Measurements from ENCODE around the gene CHGA. TPM values are rescaled to one million over a fixed set of nuclear protein-coding genes. Genes with fewer than 3 reads are reported as not detected.

CHGA gene
- total RNA-seq, 1 donor from 2014 or later, result not detected

DNA sequence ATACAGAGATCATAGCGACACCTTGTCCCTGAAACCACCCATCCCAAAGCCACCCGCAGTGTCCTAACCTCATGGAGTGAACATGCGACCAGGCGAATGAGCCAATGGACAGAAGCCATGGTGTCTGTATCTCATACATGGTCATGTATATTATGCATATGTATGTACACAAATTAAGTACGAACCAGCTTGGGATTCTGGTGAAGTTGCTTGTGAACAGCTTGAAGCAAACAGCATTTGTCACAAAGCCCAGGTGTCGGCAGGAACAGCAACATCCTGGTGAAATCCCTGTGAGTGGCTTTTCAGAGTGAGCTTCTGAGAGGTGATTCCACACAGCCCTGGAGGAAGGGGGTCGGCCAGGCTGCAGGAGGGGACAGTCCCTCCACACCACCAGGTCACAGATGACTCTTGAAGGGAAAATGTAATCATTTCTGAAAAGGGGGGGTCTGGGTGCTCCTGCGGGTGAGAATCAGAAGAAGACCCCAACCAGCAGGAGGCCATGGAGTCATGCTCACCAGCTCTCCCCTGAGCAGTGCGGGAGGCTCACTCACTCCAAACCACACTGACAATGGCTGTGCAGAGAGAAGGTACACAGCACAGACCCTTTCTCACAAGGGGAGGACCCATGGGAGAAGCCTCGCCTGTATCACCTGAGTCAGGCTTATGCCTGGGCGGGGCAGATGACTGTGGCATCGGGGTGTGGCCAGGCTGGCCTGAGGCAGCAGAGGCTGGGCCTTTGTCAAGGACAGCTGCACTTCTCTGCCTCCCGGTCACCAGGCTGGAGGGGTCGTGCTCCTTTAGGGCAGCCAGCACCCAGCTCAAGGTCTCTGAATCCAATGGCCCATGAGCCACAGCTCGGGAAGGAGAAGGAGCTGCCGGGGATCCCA lies 14.3 kb downstream of the CHGA start:
- no peak overlapping the region for H3K4me3 Mint-ChIP-seq (ENCODE audit: low read depth)
- no peak for DNase-seq (ENCODE audit: low spot score)
- H3K27ac Mint-ChIP-seq, result no peak overlapping the region
- H3K9me3 Mint-ChIP-seq, result no peaks in the 10 kb centered on the region
- no peaks in the 10 kb centered on the region for H3K36me3 Mint-ChIP-seq (ENCODE audit: low read depth)
- no peaks in the 10 kb centered on the region for H3K4me1 Mint-ChIP-seq (ENCODE audit: low read depth)
- H3K27me3 Mint-ChIP-seq (ENCODE audit: low read depth), result no peaks in the 10 kb centered on the region
- intact Hi-C loops (cut with micrococcal nuclease), result no loop called here

DNA sequence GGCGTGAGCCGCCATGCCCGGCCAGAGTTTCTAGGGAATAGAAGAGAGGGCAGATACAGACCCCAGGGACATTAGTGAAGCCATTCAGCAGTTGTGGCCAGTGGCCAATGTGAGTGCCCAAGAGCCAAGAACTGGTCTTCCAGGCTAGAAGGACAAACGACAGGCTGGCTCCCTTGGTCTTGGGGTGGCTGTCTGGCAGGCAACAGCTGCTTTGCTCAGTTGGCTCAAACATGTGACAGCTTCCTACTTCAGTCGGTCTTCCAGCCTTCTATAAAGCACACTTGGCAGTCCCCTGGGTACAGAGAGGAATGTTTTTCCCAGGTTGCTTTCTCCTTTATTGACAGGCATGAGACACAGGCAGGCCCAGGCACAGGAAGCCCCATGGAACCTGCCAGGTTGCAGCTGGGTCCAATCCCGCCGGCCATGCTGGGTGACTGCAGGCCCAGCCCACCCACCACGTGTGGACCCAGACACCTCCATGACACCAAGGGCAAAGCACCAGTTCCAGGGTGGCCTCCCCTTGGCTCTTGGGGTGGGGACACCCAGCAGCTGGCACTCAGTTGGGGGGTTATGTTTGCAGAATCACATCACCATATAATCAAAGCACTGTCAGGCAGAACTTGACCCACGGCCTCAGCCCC lies 15.4 kb downstream of the CHGA start:
- H3K27ac Mint-ChIP-seq, result no peak overlapping the region

DNA sequence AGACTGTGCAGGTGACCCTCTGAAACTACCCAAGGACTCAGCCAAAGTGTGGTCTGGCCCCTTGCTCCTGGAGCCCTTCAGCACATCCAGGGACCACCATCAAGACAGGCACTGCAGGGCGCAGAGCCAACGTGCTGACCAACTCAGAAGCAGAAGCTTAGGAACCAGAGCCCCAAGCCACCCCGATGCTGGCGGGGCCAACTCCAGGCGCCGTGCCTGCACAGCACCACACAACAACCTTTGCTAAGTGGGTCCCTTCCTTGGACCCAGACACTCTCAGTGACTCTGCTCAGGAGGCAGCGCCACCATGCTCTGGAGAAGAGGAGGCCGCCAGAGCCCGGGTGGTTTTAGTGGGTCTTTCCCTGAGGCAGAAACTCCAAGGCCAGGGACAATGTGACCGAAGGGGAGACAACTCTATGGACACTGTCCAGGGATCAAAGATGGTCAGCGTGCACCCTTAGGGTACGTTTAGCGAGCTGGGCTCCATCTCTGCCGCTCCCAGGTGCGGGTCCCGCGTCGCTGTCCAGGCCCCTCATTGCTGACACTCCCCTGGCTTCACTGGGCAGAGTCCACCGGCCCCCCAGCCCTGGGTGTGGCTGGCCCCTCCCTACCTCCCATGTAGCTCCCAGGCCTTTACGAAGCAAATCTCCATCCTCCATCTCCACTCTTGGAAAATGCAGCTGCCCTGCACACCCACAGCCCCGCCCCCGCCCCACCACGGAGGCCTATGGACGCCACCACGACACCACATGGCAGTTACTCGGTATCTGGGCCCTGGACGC lies 16.1 kb downstream of the CHGA start:
- no peaks in the 10 kb centered on the region for H3K9me3 Mint-ChIP-seq
- no peak overlapping the region for H3K27ac Mint-ChIP-seq

More for the DNA sequence above, 15.4 kb downstream of the CHGA start:
- intact Hi-C loops (cut with micrococcal nuclease), result no loop called here
- DNase-seq (ENCODE audit: low spot score), result no peak
- no peaks in the 10 kb centered on the region for H3K4me1 Mint-ChIP-seq (ENCODE audit: low read depth)
- no peaks in the 10 kb centered on the region for H3K36me3 Mint-ChIP-seq (ENCODE audit: low read depth)
- no peak overlapping the region for H3K4me3 Mint-ChIP-seq (ENCODE audit: low read depth)
- no peaks in the 10 kb centered on the region for H3K27me3 Mint-ChIP-seq (ENCODE audit: low read depth)
- H3K9me3 Mint-ChIP-seq, result no peaks in the 10 kb centered on the region

DNA sequence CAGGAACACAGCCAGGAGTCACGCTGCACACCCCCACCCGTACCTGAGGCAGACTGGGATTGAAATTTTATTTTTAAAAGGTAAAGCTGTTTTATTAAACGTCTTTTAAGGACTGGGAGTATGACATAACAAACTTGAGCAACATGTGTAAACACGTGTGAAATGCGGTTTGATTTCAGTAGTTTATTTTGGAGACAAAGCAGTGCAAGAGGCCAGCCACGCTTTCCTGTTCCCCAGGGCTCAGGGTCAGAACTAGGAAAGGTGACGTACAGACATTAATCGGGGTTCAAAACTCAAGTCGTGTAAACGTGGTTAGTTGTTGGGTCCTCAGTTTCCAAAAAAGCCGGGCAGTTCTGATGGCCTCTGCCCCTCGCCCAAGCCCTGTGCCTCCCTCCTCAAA lies 16.7 kb downstream of the CHGA start:
- no peak for DNase-seq (ENCODE audit: low spot score)
- Mint-ChIP-seq H3K27ac (no peak overlapping the region), H3K4me3 (ENCODE audit: low read depth) (no peak overlapping the region), H3K36me3 (ENCODE audit: low read depth) (no peaks in the 10 kb centered on the region), H3K27me3 (ENCODE audit: low read depth) (no peaks in the 10 kb centered on the region), H3K4me1 (ENCODE audit: low read depth) (no peaks in the 10 kb centered on the region), H3K9me3 (no peaks in the 10 kb centered on the region)
- intact Hi-C loops (cut with micrococcal nuclease), result no loop called here

More for the DNA sequence above, 16.1 kb downstream of the CHGA start:
- intact Hi-C loops (cut with micrococcal nuclease), result no loop called here
- H3K27me3 Mint-ChIP-seq (ENCODE audit: low read depth), result no peaks in the 10 kb centered on the region
- no peak for DNase-seq (ENCODE audit: low spot score)
- H3K4me1 Mint-ChIP-seq (ENCODE audit: low read depth), result no peaks in the 10 kb centered on the region
- H3K36me3 Mint-ChIP-seq (ENCODE audit: low read depth), result no peaks in the 10 kb centered on the region
- H3K4me3 Mint-ChIP-seq (ENCODE audit: low read depth), result no peak overlapping the region

DNA sequence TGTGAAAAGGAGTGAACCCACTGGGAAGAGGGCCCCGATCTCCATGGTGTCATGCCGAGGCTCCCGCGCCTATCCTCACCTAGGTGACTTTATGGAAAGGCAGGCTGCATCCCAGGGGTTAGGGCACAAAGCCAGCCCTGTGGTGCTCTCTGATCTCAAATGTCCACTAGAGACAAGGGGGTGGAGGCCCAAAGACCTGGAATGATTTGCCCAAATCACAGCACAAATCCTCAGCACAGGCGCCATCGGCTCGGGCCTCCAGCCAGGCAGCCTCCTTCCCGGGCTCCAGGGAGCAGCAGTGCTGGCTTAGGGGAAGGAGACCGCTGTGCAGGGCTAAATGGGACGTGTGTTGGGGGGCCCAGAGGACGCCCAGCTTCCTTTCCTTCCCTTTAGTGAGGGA lies 17.6 kb downstream of the CHGA start:
- H3K4me1 Mint-ChIP-seq (ENCODE audit: low read depth), result no peaks in the 10 kb centered on the region
- no peak overlapping the region for H3K4me3 Mint-ChIP-seq (ENCODE audit: low read depth)
- intact Hi-C loops (cut with micrococcal nuclease), result no loop called here
- H3K27ac Mint-ChIP-seq, result no peak overlapping the region
- no peaks in the 10 kb centered on the region for H3K36me3 Mint-ChIP-seq (ENCODE audit: low read depth)
- H3K9me3 Mint-ChIP-seq, result no peaks in the 10 kb centered on the region
- DNase-seq (ENCODE audit: low spot score), result no peak
- no peaks in the 10 kb centered on the region for H3K27me3 Mint-ChIP-seq (ENCODE audit: low read depth)

DNA sequence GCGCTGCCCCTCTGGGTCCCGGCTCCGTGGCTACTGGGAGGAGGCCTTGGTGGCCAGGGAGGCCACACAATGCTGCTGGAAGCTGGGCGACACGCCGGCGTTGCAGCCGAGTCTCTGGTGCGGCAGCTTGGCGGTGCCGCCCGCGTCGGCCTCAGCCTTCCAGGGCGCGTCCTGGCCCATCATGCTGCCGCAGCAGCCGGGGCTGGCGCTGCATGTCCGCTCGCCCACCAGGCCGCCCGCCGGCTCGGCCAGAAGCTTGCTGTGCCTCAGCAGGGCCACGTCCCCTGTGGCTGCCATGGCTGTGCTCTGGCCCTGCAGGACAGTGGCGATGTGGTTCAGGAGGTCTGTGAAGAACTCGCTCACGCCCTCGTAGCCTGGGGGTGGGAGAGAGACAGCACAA lies 18.6 kb downstream of the CHGA start:
- no peaks in the 10 kb centered on the region for H3K36me3 Mint-ChIP-seq (ENCODE audit: low read depth)
- no peaks in the 10 kb centered on the region for H3K9me3 Mint-ChIP-seq
- no peak for DNase-seq (ENCODE audit: low spot score)
- intact Hi-C loops (cut with micrococcal nuclease), result no loop called here
- H3K4me1 Mint-ChIP-seq (ENCODE audit: low read depth), result no peaks in the 10 kb centered on the region
- no peaks in the 10 kb centered on the region for H3K27me3 Mint-ChIP-seq (ENCODE audit: low read depth)
- no peak overlapping the region for H3K27ac Mint-ChIP-seq
- H3K4me3 Mint-ChIP-seq (ENCODE audit: low read depth), result no peak overlapping the region

DNA sequence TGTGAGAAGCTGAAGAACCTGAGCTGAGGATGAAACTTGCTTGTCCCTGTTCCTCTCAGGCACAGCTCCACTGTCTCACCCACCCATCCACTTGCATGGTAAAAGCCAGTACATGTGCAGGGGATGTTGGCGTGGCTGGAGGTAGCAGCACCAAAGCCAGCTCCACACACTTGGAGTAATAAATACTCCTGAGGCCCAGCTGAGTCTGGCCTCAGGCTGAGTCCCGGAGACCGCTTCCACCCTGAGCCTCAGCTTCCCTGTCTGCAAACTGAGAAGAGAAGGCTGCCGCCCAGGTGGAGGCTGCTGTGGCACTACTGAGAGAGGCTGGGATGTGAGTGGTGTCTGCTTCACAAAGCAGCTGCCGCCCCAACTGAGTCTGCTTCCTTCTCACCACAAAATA lies 19.2 kb downstream of the CHGA start:
- no peaks in the 10 kb centered on the region for H3K36me3 Mint-ChIP-seq (ENCODE audit: low read depth)
- no peak overlapping the region for H3K4me3 Mint-ChIP-seq (ENCODE audit: low read depth)
- no peak overlapping the region for H3K27ac Mint-ChIP-seq
- DNase-seq (ENCODE audit: low spot score), result no peak
- H3K9me3 Mint-ChIP-seq, result no peaks in the 10 kb centered on the region
- intact Hi-C loops (cut with micrococcal nuclease), result no loop called here
- H3K4me1 Mint-ChIP-seq (ENCODE audit: low read depth), result no peaks in the 10 kb centered on the region
- H3K27me3 Mint-ChIP-seq (ENCODE audit: low read depth), result no peaks in the 10 kb centered on the region

DNA sequence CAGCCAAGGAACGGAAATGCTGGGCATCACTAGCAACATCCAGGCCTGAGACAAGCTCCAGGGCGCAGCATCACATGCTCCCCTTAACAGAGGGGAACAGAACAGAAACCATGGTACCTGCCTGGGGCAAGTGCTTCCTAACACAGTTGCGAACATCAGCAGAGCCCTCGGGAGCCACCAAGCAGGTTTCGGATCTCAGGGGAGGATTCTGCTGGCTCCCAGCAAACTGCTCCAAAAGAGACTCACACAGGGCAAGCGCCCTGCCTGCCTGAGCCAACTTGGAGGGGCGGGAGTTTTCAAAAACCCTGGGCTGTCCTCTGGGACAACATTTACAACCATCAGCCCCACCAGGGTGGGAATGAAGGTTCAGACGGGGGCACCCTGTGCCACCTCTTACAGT lies 19.6 kb downstream of the CHGA start:
- DNase-seq (ENCODE audit: low spot score), result no peak
- Mint-ChIP-seq H3K27me3 (ENCODE audit: low read depth) (no peaks in the 10 kb centered on the region), H3K4me1 (ENCODE audit: low read depth) (no peaks in the 10 kb centered on the region), H3K9me3 (no peaks in the 10 kb centered on the region), H3K27ac (no peak overlapping the region), H3K4me3 (ENCODE audit: low read depth) (no peak overlapping the region), H3K36me3 (ENCODE audit: low read depth) (no peaks in the 10 kb centered on the region)
- intact Hi-C loops (cut with micrococcal nuclease), result no loop called here

DNA sequence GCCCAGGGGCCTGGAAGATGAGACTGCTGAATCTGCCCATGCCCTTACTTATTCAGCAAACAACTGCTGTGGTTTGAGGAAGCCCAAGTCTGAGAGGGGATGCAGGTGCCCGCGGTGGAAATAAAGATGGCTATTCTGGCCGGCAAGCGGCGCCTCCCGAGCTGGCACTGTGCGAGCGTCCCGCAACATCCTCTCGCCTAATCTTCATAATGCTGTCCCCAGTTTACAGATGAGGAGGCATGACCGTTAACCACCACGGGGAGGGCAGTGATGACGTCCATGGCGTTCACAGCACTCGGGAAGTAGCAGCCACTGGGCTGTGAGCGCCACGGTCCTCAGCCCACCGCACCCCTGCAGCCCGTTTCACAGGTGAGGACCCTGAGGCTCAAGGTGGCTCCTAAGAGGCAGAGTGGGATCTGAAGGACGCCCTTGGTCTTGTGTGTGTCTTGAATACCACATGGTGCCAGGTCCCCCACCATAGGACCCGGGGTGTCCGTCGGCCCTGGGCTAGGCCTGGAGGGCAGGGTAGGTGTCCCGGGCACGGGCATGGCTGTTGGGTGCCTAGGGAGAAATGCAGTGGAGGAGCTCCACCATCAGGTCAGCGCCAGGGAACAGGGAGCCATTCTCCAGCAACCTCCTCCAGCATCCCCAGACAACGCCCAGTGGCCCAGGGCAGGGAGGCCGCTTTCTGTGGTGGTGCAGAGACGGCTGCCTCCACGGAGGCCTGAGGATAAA lies 20.2 kb downstream of the CHGA start:
- Mint-ChIP-seq H3K4me3 (ENCODE audit: low read depth) (no peak overlapping the region), H3K9me3 (no peaks in the 10 kb centered on the region)

DNA sequence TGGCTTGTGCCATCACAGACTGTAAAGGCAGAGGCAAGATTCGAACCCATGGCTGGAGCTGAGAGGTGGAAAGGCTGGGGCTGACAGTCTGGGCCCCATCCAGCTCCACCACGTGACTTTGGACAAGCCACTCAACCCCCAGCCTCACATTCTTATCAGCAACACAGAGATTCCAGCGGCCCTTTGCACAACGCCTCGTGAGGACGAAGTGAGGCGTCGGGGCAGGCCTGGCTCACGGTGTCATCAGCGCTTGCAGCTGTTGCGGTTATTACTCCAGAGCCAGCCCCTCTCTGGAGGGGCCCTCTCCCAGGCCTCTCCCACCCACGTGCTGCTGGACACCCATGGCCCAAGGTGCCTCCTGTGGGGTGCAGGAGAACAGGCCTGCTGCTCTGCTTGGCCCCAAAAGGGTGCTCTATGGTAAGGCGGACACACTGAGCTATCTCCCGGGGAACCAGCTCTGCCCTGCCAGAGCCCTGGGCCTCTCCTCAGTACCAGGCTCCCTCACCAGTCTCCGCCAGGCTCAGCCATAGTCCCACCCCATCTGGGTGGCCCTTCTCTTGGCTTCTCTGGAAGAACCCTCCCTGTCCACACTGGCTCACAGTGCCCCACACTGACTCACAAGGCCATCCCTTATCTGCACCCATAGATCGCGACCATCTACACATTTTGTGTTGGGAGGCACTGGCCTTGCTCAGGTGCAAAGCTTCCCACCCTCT lies 21.1 kb downstream of the CHGA start:
- intact Hi-C loops (cut with micrococcal nuclease), result no loop called here
- no peaks in the 10 kb centered on the region for H3K9me3 Mint-ChIP-seq
- no peaks in the 10 kb centered on the region for H3K27me3 Mint-ChIP-seq (ENCODE audit: low read depth)
- H3K27ac Mint-ChIP-seq, result no peak overlapping the region
- no peaks in the 10 kb centered on the region for H3K36me3 Mint-ChIP-seq (ENCODE audit: low read depth)
- no peaks in the 10 kb centered on the region for H3K4me1 Mint-ChIP-seq (ENCODE audit: low read depth)
- H3K4me3 Mint-ChIP-seq (ENCODE audit: low read depth), result no peak overlapping the region
- DNase-seq (ENCODE audit: low spot score), result no peak

More for the DNA sequence above, 20.2 kb downstream of the CHGA start:
- intact Hi-C loops (cut with micrococcal nuclease), result no loop called here
- no peak for DNase-seq (ENCODE audit: low spot score)
- Mint-ChIP-seq H3K36me3 (ENCODE audit: low read depth) (no peaks in the 10 kb centered on the region), H3K27ac (no peak overlapping the region), H3K4me1 (ENCODE audit: low read depth) (no peaks in the 10 kb centered on the region), H3K27me3 (ENCODE audit: low read depth) (no peaks in the 10 kb centered on the region)

DNA sequence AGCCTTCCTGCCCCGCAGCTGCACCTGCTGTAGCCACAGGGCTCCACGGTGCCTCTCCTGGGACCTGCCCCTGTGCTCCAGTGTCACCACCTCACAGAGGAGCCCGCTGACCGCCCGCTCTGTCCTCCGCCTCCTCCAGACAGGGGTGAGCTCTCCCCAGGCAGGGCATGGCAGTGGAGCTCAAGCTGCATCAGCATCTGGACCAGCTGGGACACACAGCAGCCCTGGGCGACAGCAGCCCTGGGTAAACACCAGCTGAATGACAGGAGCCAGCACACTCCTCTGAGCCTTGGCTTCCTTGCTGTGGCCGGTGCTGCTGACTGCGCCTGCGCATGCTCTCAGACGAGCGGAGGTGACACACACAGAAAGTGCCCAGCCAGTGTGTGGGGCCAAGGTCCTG lies 22.0 kb downstream of the CHGA start:
- Mint-ChIP-seq H3K4me3 (ENCODE audit: low read depth) (no peak overlapping the region), H3K27me3 (ENCODE audit: low read depth) (no peaks in the 10 kb centered on the region), H3K9me3 (no peaks in the 10 kb centered on the region), H3K36me3 (ENCODE audit: low read depth) (peaks cover 5% of the 10 kb centered on the region), H3K27ac (no peak overlapping the region), H3K4me1 (ENCODE audit: low read depth) (no peaks in the 10 kb centered on the region)
- DNase-seq (ENCODE audit: low spot score), result no peak
- intact Hi-C loops (cut with micrococcal nuclease), result no loop called here

DNA sequence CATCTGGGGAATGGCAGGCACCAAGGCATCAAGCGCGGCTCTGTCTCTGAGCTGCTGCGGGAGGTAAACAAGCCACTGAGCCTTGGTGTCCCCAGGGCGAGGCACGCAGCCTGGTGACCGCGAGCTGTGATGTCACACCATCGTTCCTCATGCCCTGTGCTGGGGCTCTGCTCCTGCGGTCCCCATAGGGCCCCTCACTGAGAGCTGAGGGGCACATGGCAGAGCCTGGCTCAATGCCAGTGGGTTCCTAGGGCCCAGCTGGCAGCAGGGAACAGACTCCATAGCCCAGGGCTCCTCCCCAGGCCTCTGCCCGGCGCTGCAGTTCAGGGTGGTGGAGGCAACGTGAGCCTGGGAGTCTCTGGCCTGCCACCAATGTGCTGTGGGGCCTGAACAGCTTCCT lies 22.6 kb downstream of the CHGA start:
- no peaks in the 10 kb centered on the region for H3K4me1 Mint-ChIP-seq (ENCODE audit: low read depth)
- intact Hi-C loops (cut with micrococcal nuclease), result no loop called here
- no peaks in the 10 kb centered on the region for H3K27me3 Mint-ChIP-seq (ENCODE audit: low read depth)
- peaks cover 6% of the 10 kb centered on the region for H3K36me3 Mint-ChIP-seq (ENCODE audit: low read depth)
- DNase-seq (ENCODE audit: low spot score), result no peak
- H3K27ac Mint-ChIP-seq, result no peak overlapping the region
- no peaks in the 10 kb centered on the region for H3K9me3 Mint-ChIP-seq
- H3K4me3 Mint-ChIP-seq (ENCODE audit: low read depth), result no peak overlapping the region
